Caco-2 (cell line): ENCODE measurements around the gene LDLRAD4. TPM values are rescaled to one million over a fixed set of nuclear protein-coding genes. Genes with fewer than 3 reads are reported as not detected.

Source experiments
- BruUV-seq: library from RNA; stranded (reverse); fragments of 400-500 nt; replicated peaks from 2 replicates; lab custom pipeline; 2021; lab: Mats Ljungman, UMichigan
- CTCF ChIA-PET: fragments of 300-600 bp; sonication (Branson Sonifier 250); formaldehyde crosslinking; loops from one replicate; lab custom pipeline; 2022; ENCODE audit warnings: antibody characterized with exemption; lab: Charles Lee
- POLR2A ChIA-PET: fragments of 300-600 bp; sonication (Branson Sonifier 250); formaldehyde crosslinking; loops from one replicate; lab custom pipeline; 2022; ENCODE audit warnings: antibody characterized with exemption; lab: Charles Lee
- DNase-seq, 2 experiments: peaks; one replicate each; pipeline versions ENCODE4 v3.0.0 to v3.0.0-alpha.2; 2020 to 2022
- H3K27me3 ChIP-seq: replicated peaks from 2 replicates; pipeline ENCODE4 v1.6.0; 2011; ENCODE audit warnings: low read length; ENCODE audit not compliant: control insufficient read depth, insufficient read depth
- H3K36me3 ChIP-seq: 2 replicates; pipeline ENCODE4 v1.5.1; 2011; ENCODE audit warnings: low read length; ENCODE audit not compliant: control insufficient read depth, insufficient read depth
- H3K4me1 ChIP-seq: fragments of 250-450 bp; sonication (Bioruptor Pico); 2 replicates; pipeline ENCODE4 v1.5.1; 2020; ENCODE audit warnings: mild to moderate bottlenecking
- H3K4me3 ChIP-seq: 2 replicates; pipeline ENCODE4 v1.5.1; 2011; ENCODE audit warnings: low read depth, mild to moderate bottlenecking, control low read depth, low read length
- H3K9me3 ChIP-seq: fragments of 250-450 bp; sonication (Bioruptor Pico); 2 replicates; pipeline ENCODE4 v1.5.1; 2020; ENCODE audit warnings: mild to moderate bottlenecking, moderate library complexity
- H3K27ac Mint-ChIP-seq: one replicate; pipeline ENCODE4 v1.8.0; 2022; ENCODE audit warnings: mixed read lengths; ENCODE audit not compliant: unreplicated experiment
- H3K27me3 Mint-ChIP-seq: one replicate; pipeline ENCODE4 v1.8.0; 2022; ENCODE audit warnings: mixed read lengths; ENCODE audit not compliant: insufficient read depth, unreplicated experiment
- H3K36me3 Mint-ChIP-seq: one replicate; pipeline ENCODE4 v1.8.0; 2022; ENCODE audit warnings: mild to moderate bottlenecking, mixed read lengths; ENCODE audit not compliant: insufficient read depth, unreplicated experiment
- H3K4me1 Mint-ChIP-seq: one replicate; pipeline ENCODE4 v1.8.0; 2022; ENCODE audit warnings: low read depth, mixed read lengths; ENCODE audit not compliant: unreplicated experiment
- H3K4me3 Mint-ChIP-seq: one replicate; pipeline ENCODE4 v1.8.0; 2022; ENCODE audit warnings: mild to moderate bottlenecking, moderate library complexity, mixed read lengths; ENCODE audit not compliant: unreplicated experiment
- H3K9me3 Mint-ChIP-seq: one replicate; pipeline ENCODE4 v1.8.0; 2022; ENCODE audit warnings: mixed read lengths; ENCODE audit not compliant: unreplicated experiment
- CTCF ChIP-seq, 2 experiments: fragments of 200-600 bp in 1 of 2; IDR thresholded peaks; 1 replicate in 1 of 2; 2 replicates in 1 of 2; pipeline versions ENCODE4 v1.5.1 to v1.8.0; 2011 to 2022; ENCODE audit warnings: antibody characterized with exemption in 1 of 2, control low read depth in 1 of 2, inconsistent platforms in 1 of 2, low read depth in 1 of 2, low read length in 1 of 2, mild to moderate bottlenecking in 1 of 2, moderate library complexity in 1 of 2; ENCODE audit not compliant: insufficient read depth in 1 of 2, severe bottlenecking in 1 of 2, unreplicated experiment in 1 of 2
- intact Hi-C: fragments of 100-400 bp; cut with micrococcal nuclease; formaldehyde crosslinking; loops from one replicate; pipeline ENCODE4 v1.10.0; 2022; ENCODE audit not compliant: unreplicated experiment
- total RNA-seq: library from RNA; stranded (reverse); gene quantifications from 2 replicates; pipeline ENCODE4 v1.2.3, GENCODE V29; 2022

The LDLRAD4 gene
- total RNA-seq, 1 experiment from 2014 or later: 1.2 TPM

DNA sequence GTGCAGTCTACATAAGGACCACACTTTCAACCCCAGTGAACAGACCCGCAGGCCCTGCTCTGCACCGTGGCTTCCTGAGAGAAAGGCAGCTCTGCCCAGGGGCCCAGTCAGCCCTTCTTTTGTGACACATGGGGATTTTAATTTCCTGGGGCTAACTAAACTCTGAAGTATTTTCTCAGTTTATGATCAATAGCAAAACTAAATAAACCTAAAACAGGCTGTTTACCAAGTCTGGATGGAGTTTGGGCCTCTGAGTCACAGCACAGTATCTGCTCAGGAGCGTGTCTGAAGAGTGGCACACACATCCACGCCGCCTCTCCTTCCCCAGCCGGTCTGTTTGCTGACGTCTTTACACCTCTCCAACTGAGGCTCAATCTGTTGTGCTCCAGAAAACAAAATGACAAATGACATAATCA lies 72.3 kb downstream of the LDLRAD4 start:
- POLR2A ChIA-PET: no interaction called here
- BruUV-seq: no TSS peak
- H3K4me1 Mint-ChIP-seq: no peaks in the 10 kb centered on the region
- H3K27me3 Mint-ChIP-seq: peaks cover 22% of the 10 kb centered on the region
- Histone ChIP-seq H3K4me1 (no peaks in the 10 kb centered on the region), H3K9me3 (no peaks in the 10 kb centered on the region), H3K27me3 (no peaks in the 10 kb centered on the region; the same call in 1 of the 2 replicates), H3K4me3 (no peak overlapping the region), H3K36me3 (no peaks in the 10 kb centered on the region)
- no peaks in the 10 kb centered on the region for H3K9me3 Mint-ChIP-seq
- H3K4me3 Mint-ChIP-seq: no peak overlapping the region
- no peak for DNase-seq
- intact Hi-C loops: no loop called here
- CTCF ChIA-PET: no interaction called here
- no peak for TF ChIP-seq CTCF (IDR thresholded peaks at IDR 0.05; ENCODE audit: insufficient read depth in 1 of 2, low read depth in 1 of 2, low read length in 1 of 2, severe bottlenecking in 1 of 2, unreplicated experiment in 1 of 2)
- H3K36me3 Mint-ChIP-seq: no peaks in the 10 kb centered on the region
- no peak overlapping the region for H3K27ac Mint-ChIP-seq

GRCh38 chr18:13291299-13291698 lies 72.7 kb downstream of the LDLRAD4 start:
- TF ChIP-seq CTCF (IDR thresholded peaks at IDR 0.05; ENCODE audit: insufficient read depth in 1 of 2, low read depth in 1 of 2, low read length in 1 of 2, severe bottlenecking in 1 of 2, unreplicated experiment in 1 of 2): no peak
- Mint-ChIP-seq H3K27me3 (peaks cover 19% of the 10 kb centered on the region), H3K9me3 (no peaks in the 10 kb centered on the region), H3K36me3 (no peaks in the 10 kb centered on the region), H3K27ac (no peak overlapping the region), H3K4me3 (no peak overlapping the region), H3K4me1 (no peaks in the 10 kb centered on the region)
- no peaks in the 10 kb centered on the region for H3K4me1 ChIP-seq
- intact Hi-C loops: no loop called here
- no peaks in the 10 kb centered on the region; the same call in 1 of the 2 replicates for H3K27me3 ChIP-seq
- POLR2A ChIA-PET: no interaction called here
- no peak overlapping the region for H3K4me3 ChIP-seq
- no peak for DNase-seq
- BruUV-seq: no TSS peak
- CTCF ChIA-PET: no interaction called here
- H3K36me3 ChIP-seq: no peaks in the 10 kb centered on the region
- H3K9me3 ChIP-seq: no peaks in the 10 kb centered on the region

- no peak overlapping the region for H3K27ac Mint-ChIP-seq
- peaks cover 14% of the 10 kb centered on the region for H3K27me3 Mint-ChIP-seq
- H3K4me3 Mint-ChIP-seq: no peak overlapping the region
- no peaks in the 10 kb centered on the region for H3K4me1 ChIP-seq
- no peaks in the 10 kb centered on the region for H3K9me3 Mint-ChIP-seq
- H3K9me3 ChIP-seq: no peaks in the 10 kb centered on the region
- no peaks in the 10 kb centered on the region; the same call in 1 of the 2 replicates for H3K27me3 ChIP-seq
- intact Hi-C loops: no loop called here
- H3K36me3 ChIP-seq: no peaks in the 10 kb centered on the region
- H3K4me1 Mint-ChIP-seq: no peaks in the 10 kb centered on the region
- no peak overlapping the region for H3K4me3 ChIP-seq
- no peak for TF ChIP-seq CTCF (IDR thresholded peaks at IDR 0.05; ENCODE audit: insufficient read depth in 1 of 2, low read depth in 1 of 2, low read length in 1 of 2, severe bottlenecking in 1 of 2, unreplicated experiment in 1 of 2)
- BruUV-seq: no TSS peak
- H3K36me3 Mint-ChIP-seq: no peaks in the 10 kb centered on the region
- ChIA-PET CTCF (no interaction called here), POLR2A (no interaction called here)
- DNase-seq: no peak
Measured at GRCh38 chr18:13291745-13292447, 73.3 kb downstream of the LDLRAD4 start.
